ENCODE data around the gene ADARB2. TPM values are rescaled to one million over a fixed set of nuclear protein-coding genes. Genes with fewer than 3 reads are reported as not detected.

The ADARB2 gene
- total RNA-seq, 2 experiments from 2014 or later: 2.5 to 3.0 TPM

DNA sequence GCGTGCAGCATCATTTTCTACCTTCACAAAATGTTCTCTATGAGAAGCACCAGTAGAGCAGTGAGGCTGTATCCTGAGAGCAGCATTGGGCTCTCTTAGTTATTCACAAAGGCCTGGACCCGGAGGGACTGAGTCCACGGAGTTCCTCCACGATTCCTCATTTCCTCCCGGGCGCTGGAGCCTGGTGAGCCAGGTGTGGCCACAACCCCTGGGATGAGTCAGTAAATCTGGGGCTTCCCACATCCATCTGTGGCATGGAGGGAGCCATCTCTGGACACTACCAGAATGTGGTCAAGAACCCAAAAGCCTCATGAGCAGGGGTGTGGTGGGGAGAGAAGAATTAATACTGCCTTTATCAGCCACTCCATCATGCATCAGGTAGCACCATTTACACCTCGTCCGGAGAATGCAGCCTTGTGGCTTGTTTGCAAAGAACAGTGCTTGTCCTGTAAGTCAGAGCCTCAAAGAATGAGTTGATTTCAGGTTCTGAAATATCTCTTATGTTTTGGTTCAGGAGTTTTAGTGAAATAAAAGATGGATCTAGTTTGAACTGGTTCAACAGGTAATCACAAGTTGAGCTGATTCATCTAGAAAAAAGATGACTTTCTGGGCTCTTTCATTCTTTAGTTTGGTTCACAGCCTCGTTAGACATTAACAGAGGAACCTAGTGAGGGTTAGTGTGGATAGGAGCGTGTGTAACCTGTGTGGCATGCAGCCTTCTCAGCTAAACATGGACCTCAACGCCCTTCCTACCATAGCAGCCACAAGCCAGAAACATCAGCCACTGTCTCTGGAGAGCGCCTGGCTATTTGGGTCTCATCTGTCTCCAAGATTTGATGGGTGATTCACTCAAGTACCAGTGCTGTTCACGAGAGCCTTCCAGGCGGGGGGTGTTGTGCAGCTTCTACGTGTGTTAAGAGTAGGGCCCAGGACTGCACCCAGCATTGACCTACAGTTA lies 586.0 kb downstream of the ADARB2 start:
- H3K4me3 Mint-ChIP-seq: no peak overlapping the region
- H3K36me3 Mint-ChIP-seq (ENCODE audit: low read depth): no peaks in the 10 kb centered on the region
- ChIA-PET POLR2A (no interaction called here), CTCF (no interaction called here)
- H3K27me3 Mint-ChIP-seq: peaks cover 3% of the 10 kb centered on the region
- peak; percentile 14 for DNase-seq
- H3K9me3 Mint-ChIP-seq: peaks cover 4% of the 10 kb centered on the region
- no peak overlapping the region for H3K27ac Mint-ChIP-seq
- H3K4me1 Mint-ChIP-seq: peaks cover 11% of the 10 kb centered on the region

- POLR2A ChIA-PET: no interaction called here
- peaks cover 6% of the 10 kb centered on the region for H3K9me3 Mint-ChIP-seq
- no peaks in the 10 kb centered on the region for H3K36me3 Mint-ChIP-seq (ENCODE audit: low read depth)
- H3K27ac Mint-ChIP-seq: no peak overlapping the region
- peaks cover 5% of the 10 kb centered on the region for H3K27me3 Mint-ChIP-seq
- peaks cover 11% of the 10 kb centered on the region for H3K4me1 Mint-ChIP-seq
- H3K4me3 Mint-ChIP-seq: no peak overlapping the region
- CTCF ChIA-PET: no interaction called here
- no peak for DNase-seq
These were observed 586.7 kb downstream of the ADARB2 start for GRCh38 chr10:1150638-1150955.

- POLR2A ChIA-PET: no interaction called here
- Mint-ChIP-seq H3K4me3 (no peak overlapping the region), H3K4me1 (peaks cover 11% of the 10 kb centered on the region), H3K9me3 (peaks cover 6% of the 10 kb centered on the region), H3K36me3 (ENCODE audit: low read depth) (no peaks in the 10 kb centered on the region), H3K27ac (no peak overlapping the region), H3K27me3 (peaks cover 5% of the 10 kb centered on the region)
- DNase-seq: peak; percentile 35
- CTCF ChIA-PET: no interaction called here
These were observed 587.3 kb downstream of the ADARB2 start for GRCh38 chr10:1149793-1150637.

DNA sequence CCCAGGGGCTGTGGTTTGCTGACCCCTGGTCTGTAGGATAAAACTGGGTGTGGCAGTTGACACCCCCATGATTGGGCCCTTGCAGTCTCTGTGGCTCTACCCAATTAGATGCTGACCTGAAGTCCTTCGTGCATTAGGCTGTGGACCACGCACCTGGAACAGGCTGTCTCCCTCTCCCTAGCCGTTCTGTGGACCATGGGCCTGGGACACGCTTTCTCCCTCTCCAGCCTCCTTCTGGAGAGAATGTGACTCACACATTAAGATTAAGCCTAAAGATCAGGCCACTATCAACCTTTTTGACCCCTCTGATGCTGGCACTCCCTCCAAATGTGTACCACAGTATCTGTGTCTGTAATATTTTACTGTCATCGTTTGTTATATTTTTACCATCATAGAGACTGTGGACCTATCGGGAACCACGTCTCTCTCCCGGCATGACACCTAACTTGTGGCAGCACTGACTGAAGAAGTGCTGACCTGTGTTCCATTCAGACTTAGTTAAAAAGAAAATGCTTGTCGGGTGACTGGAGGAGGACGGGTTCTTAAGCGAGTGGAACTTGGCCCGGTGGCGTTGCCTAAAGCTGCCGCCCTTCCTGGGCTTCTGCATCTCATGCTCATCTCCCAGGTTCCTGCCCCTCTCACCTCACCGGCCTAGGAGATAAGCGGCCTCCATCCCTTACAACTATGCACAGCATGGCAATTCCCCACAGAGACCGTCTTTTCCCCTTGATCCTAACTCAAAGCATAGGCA lies 588.3 kb downstream of the ADARB2 start:
- Mint-ChIP-seq H3K9me3 (peaks cover 6% of the 10 kb centered on the region), H3K4me1 (peaks cover 11% of the 10 kb centered on the region), H3K27me3 (peaks cover 14% of the 10 kb centered on the region), H3K36me3 (ENCODE audit: low read depth) (no peaks in the 10 kb centered on the region), H3K4me3 (no peak overlapping the region), H3K27ac (no peak overlapping the region)
- ChIA-PET CTCF (no interaction called here), POLR2A (no interaction called here)
- peak; percentile 5 for DNase-seq

DNA sequence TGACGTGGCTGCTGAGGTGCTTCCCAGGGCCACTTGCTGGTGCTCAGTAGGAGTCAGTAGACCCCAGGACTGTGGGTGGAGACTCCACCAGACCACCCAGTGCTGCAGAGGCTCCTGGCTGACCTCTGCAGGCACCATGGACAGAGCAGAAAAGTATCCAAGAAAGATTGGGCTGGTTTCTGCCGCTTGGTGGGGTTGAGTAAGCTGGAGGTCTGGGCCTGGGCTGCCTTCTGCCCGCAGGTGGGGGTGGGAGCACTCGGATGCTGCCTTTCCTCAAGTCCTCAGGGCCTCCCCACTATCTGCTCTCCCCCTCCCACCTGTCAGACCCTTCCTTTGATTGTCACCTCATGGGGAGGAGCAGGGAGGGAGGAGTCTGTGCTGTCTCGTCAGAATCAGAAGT lies 589.5 kb downstream of the ADARB2 start:
- no peaks in the 10 kb centered on the region for H3K36me3 Mint-ChIP-seq (ENCODE audit: low read depth)
- H3K27me3 Mint-ChIP-seq: peaks cover 21% of the 10 kb centered on the region
- DNase-seq: no peak
- H3K4me3 Mint-ChIP-seq: no peak overlapping the region
- H3K4me1 Mint-ChIP-seq: peaks cover 11% of the 10 kb centered on the region
- H3K9me3 Mint-ChIP-seq: peaks cover 6% of the 10 kb centered on the region
- no peak overlapping the region for H3K27ac Mint-ChIP-seq
- CTCF ChIA-PET: no interaction called here
- POLR2A ChIA-PET: no interaction called here

DNA sequence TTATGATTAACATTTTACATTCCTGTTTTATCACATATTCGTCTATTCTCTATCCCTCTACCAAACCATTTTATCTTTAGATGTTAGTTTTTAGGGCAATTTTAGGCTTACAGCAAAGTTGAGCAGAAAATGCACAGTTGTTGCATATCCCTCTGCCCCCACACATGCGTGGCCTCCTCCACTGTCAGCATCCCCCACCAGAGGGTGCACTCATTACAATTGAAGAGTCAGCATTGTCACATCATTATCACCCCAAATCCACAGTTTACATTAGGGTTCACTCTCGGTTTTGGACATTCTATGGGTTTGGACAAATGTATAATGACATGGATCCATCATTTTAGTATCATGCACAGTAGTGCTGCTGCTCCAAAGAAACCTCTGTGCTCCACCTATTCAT lies 594.7 kb downstream of the ADARB2 start:
- H3K9me3 Mint-ChIP-seq: peaks cover 11% of the 10 kb centered on the region
- peaks cover 46% of the 10 kb centered on the region for H3K27me3 Mint-ChIP-seq
- no peak overlapping the region for H3K4me3 Mint-ChIP-seq
- H3K36me3 Mint-ChIP-seq (ENCODE audit: low read depth): no peaks in the 10 kb centered on the region
- H3K27ac Mint-ChIP-seq: no peak overlapping the region
- POLR2A ChIA-PET: no interaction called here
- no peaks in the 10 kb centered on the region for H3K4me1 Mint-ChIP-seq
- DNase-seq: peak; percentile 30
- CTCF ChIA-PET: no interaction called here

GRCh38 chr10:1141701-1142100 lies 595.6 kb downstream of the ADARB2 start:
- ChIA-PET POLR2A (no interaction called here), CTCF (no interaction called here)
- no peaks in the 10 kb centered on the region for H3K36me3 Mint-ChIP-seq (ENCODE audit: low read depth)
- peaks cover 11% of the 10 kb centered on the region for H3K9me3 Mint-ChIP-seq
- H3K4me3 Mint-ChIP-seq: no peak overlapping the region
- no peak overlapping the region for H3K27ac Mint-ChIP-seq
- H3K27me3 Mint-ChIP-seq: peaks cover 46% of the 10 kb centered on the region
- DNase-seq: no peak
- no peaks in the 10 kb centered on the region for H3K4me1 Mint-ChIP-seq

DNA sequence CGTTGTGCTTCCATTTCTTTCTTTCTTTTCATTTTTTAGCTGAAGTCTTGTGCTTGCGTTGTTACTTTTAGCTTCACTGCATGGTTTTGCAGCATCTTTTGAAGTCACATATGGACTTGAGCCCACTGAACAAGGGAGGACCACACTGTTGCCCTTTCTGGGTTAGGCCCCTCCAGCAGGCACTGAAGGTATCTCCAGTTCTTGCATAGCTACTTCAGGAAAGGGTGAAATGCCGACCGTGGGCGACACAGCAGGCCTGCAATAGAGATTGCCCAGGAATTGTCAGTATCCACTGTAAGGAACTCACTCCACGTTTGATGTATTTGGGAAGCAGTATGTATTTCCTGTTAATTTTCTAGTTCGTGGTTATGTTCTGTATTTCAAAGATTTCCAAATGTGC lies 596.1 kb downstream of the ADARB2 start:
- no peaks in the 10 kb centered on the region for H3K4me1 Mint-ChIP-seq
- H3K9me3 Mint-ChIP-seq: peaks cover 11% of the 10 kb centered on the region
- H3K27ac Mint-ChIP-seq: no peak overlapping the region
- CTCF ChIA-PET: no interaction called here
- no peak for DNase-seq
- POLR2A ChIA-PET: no interaction called here
- H3K4me3 Mint-ChIP-seq: no peak overlapping the region
- no peaks in the 10 kb centered on the region for H3K36me3 Mint-ChIP-seq (ENCODE audit: low read depth)
- peaks cover 46% of the 10 kb centered on the region for H3K27me3 Mint-ChIP-seq

GRCh38 chr10:1138529-1138928 lies 598.8 kb downstream of the ADARB2 start:
- Mint-ChIP-seq H3K36me3 (ENCODE audit: low read depth) (no peaks in the 10 kb centered on the region), H3K9me3 (peaks cover 9% of the 10 kb centered on the region), H3K27ac (no peak overlapping the region), H3K27me3 (peaks cover 33% of the 10 kb centered on the region), H3K4me1 (peaks cover 4% of the 10 kb centered on the region), H3K4me3 (no peak overlapping the region)
- DNase-seq: no peak
- ChIA-PET CTCF (no interaction called here), POLR2A (no interaction called here)

- DNase-seq: no peak
- no peak overlapping the region for H3K4me3 Mint-ChIP-seq
- peaks cover 29% of the 10 kb centered on the region for H3K27me3 Mint-ChIP-seq
- H3K9me3 Mint-ChIP-seq: peaks cover 9% of the 10 kb centered on the region
- peaks cover 11% of the 10 kb centered on the region for H3K4me1 Mint-ChIP-seq
- CTCF ChIA-PET: no interaction called here
- H3K27ac Mint-ChIP-seq: no peak overlapping the region
- H3K36me3 Mint-ChIP-seq (ENCODE audit: low read depth): no peaks in the 10 kb centered on the region
- POLR2A ChIA-PET: no interaction called here
These were observed 599.7 kb downstream of the ADARB2 start for GRCh38 chr10:1137499-1138163.

- Mint-ChIP-seq H3K9me3 (peaks cover 9% of the 10 kb centered on the region), H3K27ac (no peak overlapping the region), H3K27me3 (peaks cover 26% of the 10 kb centered on the region), H3K36me3 (ENCODE audit: low read depth) (peaks cover 11% of the 10 kb centered on the region), H3K4me1 (peaks cover 14% of the 10 kb centered on the region), H3K4me3 (no peak overlapping the region)
- CTCF ChIA-PET: interaction anchor here (1.4 kb wide), 1 partner anchor 26 kb away, joined by 3 read pairs; no protein-coding TSS in a partner anchor
- no peak for DNase-seq
- POLR2A ChIA-PET: no interaction called here
These were observed 601.1 kb downstream of the ADARB2 start for GRCh38 chr10:1136268-1136667.

- CTCF ChIA-PET: no interaction called here
- H3K36me3 Mint-ChIP-seq (ENCODE audit: low read depth): peaks cover 31% of the 10 kb centered on the region
- H3K27ac Mint-ChIP-seq: no peak overlapping the region
- peaks cover 9% of the 10 kb centered on the region for H3K9me3 Mint-ChIP-seq
- DNase-seq: peak; percentile 11
- peaks cover 14% of the 10 kb centered on the region for H3K4me1 Mint-ChIP-seq
- H3K4me3 Mint-ChIP-seq: no peak overlapping the region
- H3K27me3 Mint-ChIP-seq: peaks cover 13% of the 10 kb centered on the region
- POLR2A ChIA-PET: interaction anchor here (0.8 kb wide), 1 partner anchor 24 kb away, joined by 4 read pairs; no protein-coding TSS in a partner anchor
These were observed 603.2 kb downstream of the ADARB2 start for GRCh38 chr10:1134156-1134555.
